ENCODE results near the gene CAPN13.

CAPN13 gene

GRCh38 chr2:30786923-30787685 is 20.1 kb downstream of the CAPN13 start:
- no peak overlapping the region for H3K4me3 ChIP-seq (ENCODE audit: low read length)
- H3K9me3 ChIP-seq (ENCODE audit: control insufficient read depth, low read length), result no peaks in the 10 kb centered on the region
- no peak for DNase-seq (ENCODE audit: low read depth)
- no peaks in the 10 kb centered on the region for H3K36me3 ChIP-seq (ENCODE audit: control insufficient read depth, insufficient read depth, low read length, severe bottlenecking)
- H3K9ac ChIP-seq (ENCODE audit: low read length), result no peak overlapping the region
- H3K27me3 ChIP-seq (replicated peaks; ENCODE audit: control insufficient read depth, insufficient read depth, low read length), result peaks cover 40% of the 10 kb centered on the region
- no peaks in the 10 kb centered on the region for H3K4me1 ChIP-seq (ENCODE audit: control insufficient read depth, insufficient read depth, low read length)

GRCh38 chr2:30784682-30785081 is 22.6 kb downstream of the CAPN13 start:
- no peaks in the 10 kb centered on the region for H3K36me3 ChIP-seq (ENCODE audit: control insufficient read depth, insufficient read depth, low read length, severe bottlenecking)
- DNase-seq (ENCODE audit: low read depth), result no peak
- H3K9me3 ChIP-seq (ENCODE audit: control insufficient read depth, low read length), result no peaks in the 10 kb centered on the region
- H3K27me3 ChIP-seq (replicated peaks; ENCODE audit: control insufficient read depth, insufficient read depth, low read length), result peaks cover 42% of the 10 kb centered on the region
- H3K4me1 ChIP-seq (ENCODE audit: control insufficient read depth, insufficient read depth, low read length), result no peaks in the 10 kb centered on the region
- no peak overlapping the region for H3K9ac ChIP-seq (ENCODE audit: low read length)
- H3K4me3 ChIP-seq (ENCODE audit: low read length), result no peak overlapping the region

- no peak for DNase-seq (ENCODE audit: low read depth)
- H3K9me3 ChIP-seq (ENCODE audit: control insufficient read depth, low read length), result no peaks in the 10 kb centered on the region
- no peak overlapping the region for H3K4me3 ChIP-seq (ENCODE audit: low read length)
- H3K27me3 ChIP-seq (replicated peaks; ENCODE audit: control insufficient read depth, insufficient read depth, low read length), result peaks cover 32% of the 10 kb centered on the region
- H3K9ac ChIP-seq (ENCODE audit: low read length), result no peak overlapping the region
- no peaks in the 10 kb centered on the region for H3K36me3 ChIP-seq (ENCODE audit: control insufficient read depth, insufficient read depth, low read length, severe bottlenecking)
- H3K4me1 ChIP-seq (ENCODE audit: control insufficient read depth, insufficient read depth, low read length), result no peaks in the 10 kb centered on the region
Observed at GRCh38 chr2:30781961-30782533, 25.2 kb downstream of the CAPN13 start.

- no peak overlapping the region for H3K9ac ChIP-seq (ENCODE audit: low read length)
- DNase-seq (ENCODE audit: low read depth), result no peak
- no peaks in the 10 kb centered on the region for H3K9me3 ChIP-seq (ENCODE audit: control insufficient read depth, low read length)
- no peak overlapping the region for H3K4me3 ChIP-seq (ENCODE audit: low read length)
- H3K27me3 ChIP-seq (replicated peaks; ENCODE audit: control insufficient read depth, insufficient read depth, low read length), result peaks cover 37% of the 10 kb centered on the region
- no peaks in the 10 kb centered on the region for H3K4me1 ChIP-seq (ENCODE audit: control insufficient read depth, insufficient read depth, low read length)
- no peaks in the 10 kb centered on the region for H3K36me3 ChIP-seq (ENCODE audit: control insufficient read depth, insufficient read depth, low read length, severe bottlenecking)
Observed at GRCh38 chr2:30781451-30781850, 25.8 kb downstream of the CAPN13 start.

DNA sequence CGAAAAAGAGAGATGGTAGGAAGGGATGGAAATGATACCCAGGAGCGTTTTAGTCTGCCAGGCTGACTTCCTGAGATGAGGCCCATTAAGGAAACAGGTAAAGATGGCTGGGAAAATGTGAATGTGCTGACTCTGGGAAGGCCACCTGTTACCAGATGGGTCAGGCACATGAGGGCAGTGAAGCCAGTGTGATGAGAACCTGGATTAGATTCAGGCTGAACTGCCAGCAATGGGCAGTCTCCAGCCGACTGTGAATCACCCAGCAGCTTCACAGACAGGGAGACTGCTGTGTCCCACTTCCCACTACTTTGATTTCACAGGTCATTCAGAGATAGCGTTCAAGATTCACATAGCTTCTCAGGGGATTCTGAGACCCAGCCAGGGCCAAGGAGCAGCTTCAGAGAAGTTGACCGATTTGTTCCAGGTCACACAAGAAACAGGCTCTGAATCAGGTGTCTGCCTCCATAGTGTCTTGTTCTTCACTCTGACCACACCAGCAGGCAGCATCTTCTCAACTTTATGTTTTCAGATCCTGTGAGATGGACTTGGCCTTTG is 26.4 kb downstream of the CAPN13 start:
- Histone ChIP-seq H3K4me1 (ENCODE audit: control insufficient read depth, insufficient read depth, low read length) (no peaks in the 10 kb centered on the region), H3K9ac (ENCODE audit: low read length) (no peak overlapping the region), H3K36me3 (ENCODE audit: control insufficient read depth, insufficient read depth, low read length, severe bottlenecking) (no peaks in the 10 kb centered on the region), H3K27me3 (replicated peaks; ENCODE audit: control insufficient read depth, insufficient read depth, low read length) (peaks cover 35% of the 10 kb centered on the region), H3K4me3 (ENCODE audit: low read length) (no peak overlapping the region), H3K9me3 (ENCODE audit: control insufficient read depth, low read length) (no peaks in the 10 kb centered on the region)
- DNase-seq (ENCODE audit: low read depth), result no peak

GRCh38 chr2:30778611-30779010 is 28.6 kb downstream of the CAPN13 start:
- no peak overlapping the region for H3K9ac ChIP-seq (ENCODE audit: low read length)
- no peak for DNase-seq (ENCODE audit: low read depth)
- H3K36me3 ChIP-seq (ENCODE audit: control insufficient read depth, insufficient read depth, low read length, severe bottlenecking), result no peaks in the 10 kb centered on the region
- H3K9me3 ChIP-seq (ENCODE audit: control insufficient read depth, low read length), result no peaks in the 10 kb centered on the region
- peaks cover 32% of the 10 kb centered on the region for H3K27me3 ChIP-seq (replicated peaks; ENCODE audit: control insufficient read depth, insufficient read depth, low read length)
- H3K4me1 ChIP-seq (ENCODE audit: control insufficient read depth, insufficient read depth, low read length), result no peaks in the 10 kb centered on the region
- no peak overlapping the region for H3K4me3 ChIP-seq (ENCODE audit: low read length)

GRCh38 chr2:30777661-30778505 is 29.4 kb downstream of the CAPN13 start:
- no peak for DNase-seq (ENCODE audit: low read depth)
- no peak overlapping the region for H3K4me3 ChIP-seq (ENCODE audit: low read length)
- H3K9ac ChIP-seq (ENCODE audit: low read length), result no peak overlapping the region
- no peaks in the 10 kb centered on the region for H3K4me1 ChIP-seq (ENCODE audit: control insufficient read depth, insufficient read depth, low read length)
- H3K36me3 ChIP-seq (ENCODE audit: control insufficient read depth, insufficient read depth, low read length, severe bottlenecking), result no peaks in the 10 kb centered on the region
- peaks cover 28% of the 10 kb centered on the region for H3K27me3 ChIP-seq (replicated peaks; ENCODE audit: control insufficient read depth, insufficient read depth, low read length)
- no peaks in the 10 kb centered on the region for H3K9me3 ChIP-seq (ENCODE audit: control insufficient read depth, low read length)

DNA sequence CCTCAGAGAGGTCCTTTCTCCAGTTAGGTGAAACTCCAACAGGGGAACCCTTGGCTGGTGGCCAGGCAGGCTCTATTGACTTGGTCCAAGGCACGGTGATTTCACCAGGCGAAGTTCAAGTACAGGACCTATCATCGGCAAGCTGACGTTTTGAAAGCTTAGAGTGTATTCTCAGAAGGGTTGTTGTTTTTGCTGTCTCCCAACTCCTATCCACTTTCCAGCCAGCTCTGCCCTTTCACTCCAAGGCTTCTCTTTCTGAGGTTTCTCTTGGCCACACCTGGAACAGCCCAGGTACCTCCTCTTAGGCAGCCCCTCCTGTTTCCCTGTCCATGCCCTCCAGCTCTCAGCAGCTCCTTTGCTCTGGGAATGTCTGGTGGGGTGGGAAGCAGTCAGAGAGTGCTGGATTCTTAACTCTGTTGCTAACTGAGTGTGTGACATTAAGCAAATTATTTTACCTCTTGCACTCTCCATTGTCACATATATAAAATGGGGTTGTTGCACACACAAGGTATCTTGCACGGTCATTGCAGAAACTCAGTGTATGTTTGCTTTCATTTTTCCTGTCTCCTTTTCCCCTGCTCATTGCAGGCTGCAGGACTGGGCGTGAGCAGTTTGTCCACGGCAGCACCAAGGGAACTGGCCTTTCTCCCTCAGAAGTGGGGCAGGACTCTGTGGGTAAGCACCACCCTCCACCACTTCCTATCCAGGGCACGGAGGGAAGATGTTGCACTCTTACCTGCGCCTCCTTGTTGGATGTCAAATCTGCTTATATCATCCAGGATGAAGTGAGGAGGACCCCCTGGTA is 30.2 kb downstream of the CAPN13 start:
- Histone ChIP-seq H3K9me3 (ENCODE audit: control insufficient read depth, low read length) (no peaks in the 10 kb centered on the region), H3K4me3 (ENCODE audit: low read length) (no peak overlapping the region), H3K4me1 (ENCODE audit: control insufficient read depth, insufficient read depth, low read length) (no peaks in the 10 kb centered on the region), H3K36me3 (ENCODE audit: control insufficient read depth, insufficient read depth, low read length, severe bottlenecking) (no peaks in the 10 kb centered on the region), H3K27me3 (replicated peaks; ENCODE audit: control insufficient read depth, insufficient read depth, low read length) (peaks cover 20% of the 10 kb centered on the region), H3K9ac (ENCODE audit: low read length) (no peak overlapping the region)
- no peak for DNase-seq (ENCODE audit: low read depth)

- Histone ChIP-seq H3K9me3 (ENCODE audit: control insufficient read depth, low read length) (no peaks in the 10 kb centered on the region), H3K27me3 (replicated peaks; ENCODE audit: control insufficient read depth, insufficient read depth, low read length) (peaks cover 28% of the 10 kb centered on the region), H3K36me3 (ENCODE audit: control insufficient read depth, insufficient read depth, low read length, severe bottlenecking) (no peaks in the 10 kb centered on the region), H3K4me3 (ENCODE audit: low read length) (no peak overlapping the region), H3K4me1 (ENCODE audit: control insufficient read depth, insufficient read depth, low read length) (no peaks in the 10 kb centered on the region), H3K9ac (ENCODE audit: low read length) (no peak overlapping the region)
- DNase-seq (ENCODE audit: low read depth), result no peak
Observed at GRCh38 chr2:30775833-30776232, 31.4 kb downstream of the CAPN13 start.

DNA sequence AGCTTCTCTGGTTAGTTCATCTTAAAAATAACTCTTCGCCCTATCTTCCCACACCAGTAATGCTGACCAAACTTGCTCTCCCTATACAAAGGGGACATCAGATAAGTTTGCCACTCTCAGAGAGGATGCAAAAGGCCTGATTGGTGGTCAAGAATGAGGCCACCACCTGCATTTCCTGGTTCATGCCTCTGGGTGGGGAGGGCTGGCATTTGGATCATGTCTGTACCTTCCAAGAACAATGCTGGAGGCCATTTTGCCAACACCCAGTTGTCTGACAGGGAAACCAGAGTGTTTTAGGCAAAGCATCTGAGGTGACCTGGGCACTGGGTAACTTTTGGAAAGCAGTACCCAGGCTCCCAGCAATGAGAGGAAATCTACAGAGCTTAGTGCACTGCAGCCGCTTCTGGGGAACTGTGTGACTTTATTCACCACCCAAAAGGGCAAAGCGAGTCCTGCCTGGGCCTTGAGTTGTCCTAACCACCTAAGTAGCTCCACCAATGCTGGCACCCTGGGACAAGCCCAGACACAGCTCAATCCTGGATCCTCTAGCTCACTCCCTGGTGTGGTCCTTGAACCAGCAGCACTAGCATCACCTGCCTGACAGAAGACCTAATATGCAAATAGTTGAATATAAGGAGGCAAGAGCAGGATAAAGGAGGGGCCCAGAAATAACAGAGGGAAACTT is 35.1 kb downstream of the CAPN13 start:
- Histone ChIP-seq H3K4me3 (ENCODE audit: low read length) (no peak overlapping the region), H3K4me1 (ENCODE audit: control insufficient read depth, insufficient read depth, low read length) (no peaks in the 10 kb centered on the region), H3K9ac (ENCODE audit: low read length) (no peak overlapping the region), H3K27me3 (replicated peaks; ENCODE audit: control insufficient read depth, insufficient read depth, low read length) (peaks cover 33% of the 10 kb centered on the region), H3K9me3 (ENCODE audit: control insufficient read depth, low read length) (no peaks in the 10 kb centered on the region), H3K36me3 (ENCODE audit: control insufficient read depth, insufficient read depth, low read length, severe bottlenecking) (no peaks in the 10 kb centered on the region)
- no peak for DNase-seq (ENCODE audit: low read depth)

Measured in adipocyte (in vitro differentiated cells).